ENCODE results near the gene CRB3. TPM values are rescaled to one million over a fixed set of nuclear protein-coding genes. Genes with fewer than 3 reads are reported as not detected.
A peak's percentile ranks its signal among the peaks of the same experiment; 100 is the strongest.
"Not testable (repeated sequence)": the region's sequence is repeated elsewhere in the genome, so short reads cannot be mapped to it uniquely, and the experiment has no call there.

The CRB3 gene
- total and polyA plus RNA-seq, 3 donors from 2014 or later: 1.2 to 2.3 (median 2.0) TPM

DNA sequence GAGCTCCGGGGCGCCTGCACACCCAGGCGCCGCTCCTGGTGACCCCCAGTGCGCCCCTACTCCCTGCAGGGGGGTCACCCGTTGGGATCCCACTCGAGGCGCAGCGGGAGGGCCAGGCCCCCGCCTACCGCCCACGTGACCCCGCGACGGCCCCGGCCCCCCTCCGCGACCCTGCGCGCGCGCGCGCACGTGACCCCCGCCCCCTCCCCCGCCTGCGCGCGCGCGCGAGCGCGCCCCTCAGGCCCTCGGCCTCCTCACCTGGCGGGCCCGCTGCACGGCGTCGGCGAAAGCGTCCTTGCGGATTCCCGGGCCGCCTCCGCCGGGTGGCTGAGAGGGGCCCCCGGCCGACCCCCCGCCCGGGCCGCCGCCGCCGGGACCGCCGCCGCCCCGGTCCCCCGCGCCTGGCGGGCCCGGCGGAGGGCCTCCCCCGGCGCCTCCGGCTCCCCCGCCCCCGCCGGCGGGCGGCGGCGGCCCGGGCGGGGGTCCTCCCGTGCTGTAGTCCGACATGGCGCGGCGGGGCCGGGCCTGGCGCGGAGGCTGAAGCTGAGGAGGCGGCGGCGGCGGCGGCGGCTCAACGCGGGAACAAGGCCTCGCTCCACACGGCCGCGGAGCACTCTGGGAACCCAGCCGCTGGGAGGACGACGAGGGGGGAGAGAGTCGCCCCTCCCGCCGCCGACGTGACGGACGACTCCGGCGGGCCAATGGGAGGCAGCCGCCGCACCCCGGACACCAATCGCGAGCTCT is 39.7 kb upstream of the CRB3 start, which contains the start of gene KHSRP:
Gene KHSRP, minus strand, starts transcription at position 617 of the 744 bp plus-strand sequence. Its CDS starts 110 bp downstream, at position 507.
- Histone ChIP-seq H3K9me3 (no peaks in the 10 kb centered on the region), H3K27ac (peak within 1 kb of the TSS; percentile 74 to 87), H3K4me3 (peak within 1 kb of the TSS; percentile 82 to 88), H3K4me1 (peaks cover 16% of the 10 kb centered on the region), H3K27me3 (no peaks in the 10 kb centered on the region), H3K36me3 (ENCODE audit: low read depth, missing control alignments) (no peaks in the 10 kb centered on the region)
- WGBS, 2 donors: 0% methylated on average over 6 to 59 of the region's 114 CpGs
- TF ChIP-seq POLR2A (IDR thresholded peaks at IDR 0.05): peak; percentile 66
- TF ChIP-seq, protein P1, sequence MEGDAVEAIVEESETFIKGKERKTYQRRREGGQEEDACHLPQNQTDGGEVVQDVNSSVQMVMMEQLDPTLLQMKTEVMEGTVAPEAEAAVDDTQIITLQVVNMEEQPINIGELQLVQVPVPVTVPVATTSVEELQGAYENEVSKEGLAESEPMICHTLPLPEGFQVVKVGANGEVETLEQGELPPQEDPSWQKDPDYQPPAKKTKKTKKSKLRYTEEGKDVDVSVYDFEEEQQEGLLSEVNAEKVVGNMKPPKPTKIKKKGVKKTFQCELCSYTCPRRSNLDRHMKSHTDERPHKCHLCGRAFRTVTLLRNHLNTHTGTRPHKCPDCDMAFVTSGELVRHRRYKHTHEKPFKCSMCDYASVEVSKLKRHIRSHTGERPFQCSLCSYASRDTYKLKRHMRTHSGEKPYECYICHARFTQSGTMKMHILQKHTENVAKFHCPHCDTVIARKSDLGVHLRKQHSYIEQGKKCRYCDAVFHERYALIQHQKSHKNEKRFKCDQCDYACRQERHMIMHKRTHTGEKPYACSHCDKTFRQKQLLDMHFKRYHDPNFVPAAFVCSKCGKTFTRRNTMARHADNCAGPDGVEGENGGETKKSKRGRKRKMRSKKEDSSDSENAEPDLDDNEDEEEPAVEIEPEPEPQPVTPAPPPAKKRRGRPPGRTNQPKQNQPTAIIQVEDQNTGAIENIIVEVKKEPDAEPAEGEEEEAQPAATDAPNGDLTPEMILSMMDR (IDR thresholded peaks at IDR 0.05): no peak
- DNase-seq: no peak
- intact Hi-C loops (cut with DNase I; ENCODE audit: low total_unique reads): no loop called here

DNA sequence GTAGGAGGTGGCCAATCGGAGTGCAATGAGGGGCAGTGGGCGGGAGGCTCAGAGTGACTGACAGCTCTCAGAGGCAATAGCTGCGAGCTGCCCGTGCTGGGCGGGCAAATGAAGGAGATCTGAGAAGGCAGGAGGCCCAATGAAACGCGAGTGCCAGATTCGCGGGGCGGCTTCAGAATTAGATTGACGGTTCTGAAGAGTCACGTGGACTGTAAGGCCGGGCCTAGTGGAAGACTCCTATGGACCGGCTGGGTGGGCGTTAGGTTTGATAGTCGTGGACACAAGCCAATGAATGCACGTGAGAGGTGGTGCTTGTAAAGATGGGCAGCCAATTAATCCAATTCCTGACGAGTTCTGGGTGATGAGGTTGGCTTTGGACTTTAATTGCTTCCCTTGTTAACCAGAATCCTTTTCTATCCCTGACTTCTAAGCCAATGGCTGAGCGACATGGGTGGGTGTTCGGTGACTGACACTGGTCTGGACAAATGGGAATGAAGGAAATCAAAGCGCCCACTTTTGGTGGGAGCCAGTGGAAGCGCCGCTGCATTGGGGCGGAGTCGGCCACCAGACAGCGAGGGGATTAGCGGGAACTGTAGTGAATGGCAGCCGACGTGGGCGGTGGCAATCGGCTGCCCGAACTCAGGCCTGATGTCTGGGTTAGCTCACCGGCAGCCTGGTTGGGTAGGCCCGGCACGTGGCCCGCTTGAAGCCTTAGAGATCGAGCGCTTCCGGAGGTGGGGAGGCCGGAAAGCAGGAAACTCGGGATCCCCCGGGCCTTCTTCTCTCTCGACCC is 38.9 kb upstream of the CRB3 start:
- intact Hi-C loops (cut with DNase I; ENCODE audit: low total_unique reads): loop anchor here (5.0 kb wide), 1 partner anchor 33 kb away; the partner anchor contains the start of gene GTF2F1
- Histone ChIP-seq H3K9me3 (no peaks in the 10 kb centered on the region), H3K4me1 (peaks cover 16% of the 10 kb centered on the region), H3K27ac (peak overlapping the region; percentile 53 to 87), H3K27me3 (no peaks in the 10 kb centered on the region), H3K36me3 (ENCODE audit: low read depth, missing control alignments) (no peaks in the 10 kb centered on the region), H3K4me3 (peak overlapping the region in 1 of 2 donors; percentile 44)
- no peak for TF ChIP-seq POLR2A (IDR thresholded peaks at IDR 0.05)
- TF ChIP-seq, protein P1 (IDR thresholded peaks at IDR 0.05): peak in 1 of 3 experiments; percentile 1
- peak; percentile 100 for DNase-seq
- WGBS, 2 donors: 2 to 6% methylated on average over 38 to 43 of the region's 43 CpGs

DNA sequence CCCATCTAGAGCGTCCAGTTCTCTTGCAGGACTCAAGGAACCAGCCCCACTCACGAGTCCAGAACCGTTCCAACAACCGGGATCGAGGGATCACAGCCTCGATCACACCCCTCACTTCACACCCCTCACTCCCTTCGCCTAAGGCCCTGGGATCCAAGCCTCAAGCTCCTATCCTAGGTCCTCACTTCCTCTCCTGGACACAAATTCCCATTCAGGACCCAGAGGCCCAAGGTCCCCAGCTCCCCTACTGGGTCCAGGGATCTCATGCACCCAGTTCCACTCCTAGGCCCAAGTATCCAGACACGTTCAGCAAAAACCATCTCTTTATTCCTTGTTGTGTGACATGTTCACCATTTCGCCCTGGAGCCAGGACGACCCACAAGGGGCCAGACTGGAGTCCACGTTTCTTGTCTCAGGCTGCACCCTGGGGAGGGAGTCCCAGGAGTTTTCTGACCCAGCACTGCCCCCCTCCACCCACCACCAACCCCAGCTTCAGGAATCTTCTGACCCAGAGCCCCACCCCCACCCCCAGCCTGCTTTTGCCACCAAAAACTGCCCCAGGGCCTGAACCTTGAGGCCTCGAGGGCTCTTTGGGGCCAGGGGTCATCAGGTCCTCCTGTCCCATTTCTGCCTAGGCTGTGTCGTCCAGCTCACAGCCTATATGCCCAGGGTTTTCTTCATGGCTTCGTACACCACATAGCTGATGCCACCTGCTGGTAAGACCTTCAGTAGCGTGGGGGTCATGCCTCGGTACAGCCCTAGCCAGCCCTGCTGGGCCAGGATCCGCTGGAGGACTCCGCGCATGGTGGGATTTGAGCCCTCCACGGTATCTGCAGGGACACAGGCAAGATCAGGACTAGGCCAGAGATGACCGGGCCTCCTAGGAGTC is 38.1 kb upstream of the CRB3 start:
- intact Hi-C loops (cut with DNase I; ENCODE audit: low total_unique reads): loop anchor here (5.0 kb wide), 1 partner anchor 34 kb away; the partner anchor contains the start of gene GTF2F1
- Histone ChIP-seq H3K4me1 (peaks cover 16% of the 10 kb centered on the region), H3K27ac (peak overlapping the region; percentile 53 to 87), H3K36me3 (ENCODE audit: low read depth, missing control alignments) (no peaks in the 10 kb centered on the region), H3K27me3 (no peaks in the 10 kb centered on the region), H3K4me3 (peak overlapping the region in 1 of 2 donors; percentile 44), H3K9me3 (no peaks in the 10 kb centered on the region)
- 71 to 73% methylated on average over 19 to 21 of the region's 21 CpGs for WGBS, 2 donors
- no peak for DNase-seq
- no peak for TF ChIP-seq POLR2A (IDR thresholded peaks at IDR 0.05)
- TF ChIP-seq, protein P1 (IDR thresholded peaks at IDR 0.05): peak in 1 of 3 experiments; percentile 11

DNA sequence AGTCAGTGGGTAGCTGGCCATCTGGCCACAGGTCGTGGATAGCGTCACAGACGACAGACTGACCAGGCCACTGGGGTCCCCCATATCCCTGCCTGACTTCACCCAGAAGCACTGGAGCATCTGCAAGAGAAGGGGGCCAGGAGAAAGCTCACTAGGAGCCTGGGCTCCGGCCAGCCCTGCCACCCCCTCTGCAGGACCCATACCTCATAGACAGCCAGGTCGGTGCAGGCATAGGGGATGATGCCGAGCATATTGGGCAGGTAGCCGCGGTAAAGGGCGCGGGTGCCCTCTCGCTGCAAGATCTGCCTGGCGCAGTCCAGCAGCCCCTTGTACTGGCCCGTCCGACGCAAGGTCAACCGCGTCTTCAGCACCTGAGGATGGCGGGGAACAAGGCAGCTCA is 36.9 kb upstream of the CRB3 start:
- Histone ChIP-seq H3K27me3 (no peaks in the 10 kb centered on the region), H3K9me3 (no peaks in the 10 kb centered on the region), H3K4me1 (peaks cover 13% of the 10 kb centered on the region), H3K36me3 (ENCODE audit: low read depth, missing control alignments) (no peaks in the 10 kb centered on the region), H3K27ac (no peak overlapping the region), H3K4me3 (no peak overlapping the region)
- TF ChIP-seq POLR2A (IDR thresholded peaks at IDR 0.05): no peak
- TF ChIP-seq, protein P1 (IDR thresholded peaks at IDR 0.05): no peak
- DNase-seq: no peak
- WGBS, 2 donors: 94 to 100% methylated on average over 1 to 18 of the region's 18 CpGs
- intact Hi-C loops (cut with DNase I; ENCODE audit: low total_unique reads): loop anchor here (5.0 kb wide), 1 partner anchor 35 kb away; the partner anchor contains the start of gene GTF2F1

DNA sequence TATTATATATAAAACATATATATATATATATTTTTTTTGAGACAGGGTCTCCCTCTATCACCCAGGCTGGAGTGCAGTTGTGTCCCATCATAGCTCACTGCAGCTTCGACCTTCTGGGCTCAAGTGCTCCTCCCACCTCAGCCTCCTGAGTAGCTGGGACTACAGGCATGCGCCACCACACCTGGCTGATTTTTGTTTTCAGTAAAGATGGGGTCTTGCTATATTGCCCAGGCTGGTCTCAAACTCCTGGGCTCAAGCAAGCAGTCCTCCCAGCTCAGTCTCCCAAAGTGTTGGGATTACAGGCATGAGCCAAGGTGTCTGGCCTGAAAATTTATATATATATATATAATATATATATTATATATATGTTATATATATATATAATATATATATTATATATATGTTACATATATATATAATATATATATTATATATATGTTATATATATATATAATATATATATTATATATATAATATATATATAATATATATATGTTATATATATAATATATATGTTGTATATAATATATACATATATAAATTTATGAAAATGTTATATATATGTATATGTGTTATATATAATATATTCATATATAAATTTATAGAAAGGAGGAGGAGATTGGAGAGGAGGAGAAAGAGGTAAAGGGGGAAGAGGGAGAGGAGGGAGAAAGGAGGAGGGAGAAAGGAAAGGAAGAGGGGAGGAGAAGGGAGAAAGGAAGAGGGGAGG is 35.2 kb upstream of the CRB3 start:
- H3K27ac ChIP-seq; H3K36me3 ChIP-seq (ENCODE audit: low read depth, missing control alignments); H3K4me3 ChIP-seq; H3K9me3 ChIP-seq; H3K4me1 ChIP-seq; DNase-seq; H3K27me3 ChIP-seq: not testable (repeated sequence)
- WGBS, 2 donors: 82 to 94% methylated on average over 2 of the region's 2 CpGs
- intact Hi-C loops (cut with DNase I; ENCODE audit: low total_unique reads): loop anchor here (5.0 kb wide), 1 partner anchor 37 kb away; the partner anchor contains the start of gene GTF2F1

Data from testis (tissue), 3 donors.